Body of pancreas (tissue), 4 donors: ENCODE measurements around the gene IQCE. TPM values are rescaled to one million over a fixed set of nuclear protein-coding genes. Genes with fewer than 3 reads are reported as not detected.
"Not testable (repeated sequence)": the region's sequence is repeated elsewhere in the genome, so short reads cannot be mapped to it uniquely, and the experiment has no call there.

Source experiments
- ATAC-seq: fragments of 150-250 bp; one replicate; pipeline ENCODE4 v1.9.1; 2016
- DNase-seq, 4 donors: peaks; one replicate each; pipeline ENCODE4 v3.0.0-alpha.2; 2019
- H3K27ac ChIP-seq, 4 donors: fragments of 200-600 bp; sonication (generic); 1 replicate in 3 of 4; 2 replicates in 1 of 4; pipeline versions ENCODE4 v1.5.1 to v1.6.1; 2016 to 2019; ENCODE audit warnings: mild to moderate bottlenecking in 1 of 4, mixed read lengths in 1 of 4, moderate library complexity in 1 of 4
- H3K27me3 ChIP-seq, 2 donors: fragments of 200-600 bp; sonication (generic); one replicate each; pipeline ENCODE4 v1.6.0; 2016; ENCODE audit warnings: mild to moderate bottlenecking in 1 of 2
- H3K36me3 ChIP-seq, 2 donors: fragments of 200-600 bp; sonication (generic); replicated peaks in 1 of 2; 2 replicates each; pipeline ENCODE4 v1.5.1; 2016; ENCODE audit warnings: low read depth in 2 of 2; ENCODE audit not compliant: insufficient read depth in 1 of 2
- H3K4me1 ChIP-seq: fragments of 200-600 bp; sonication (generic); one replicate; pipeline ENCODE4 v1.6.0; 2016
- H3K4me3 ChIP-seq, 2 donors: fragments of 200-600 bp; sonication (generic); 1 replicate in 1 of 2; 2 replicates in 1 of 2; pipeline ENCODE4 v1.5.1; 2016 to 2019
- H3K9me3 ChIP-seq, 3 donors: fragments of 200-600 bp; sonication (generic); 1 replicate in 2 of 3; 2 replicates in 1 of 3; pipeline ENCODE4 v1.5.1; 2016
- POLR2A ChIP-seq, 3 donors: fragments of 450-650 bp; IDR thresholded peaks; one replicate each; pipeline ENCODE4 v1.6.1; 2016; ENCODE audit warnings: antibody characterized with exemption in 3 of 3, mild to moderate bottlenecking in 2 of 3
- WGBS, 2 donors: methylation state at CpG; one replicate each; pipeline ENCODE4 v1.1.5; 2017; 5-methylcytosine and 5-hydroxymethylcytosine counted together
- intact Hi-C: fragments of 100-400 bp; cut with DNase I; formaldehyde crosslinking; loops from one replicate; pipeline ENCODE4 v1.15.1; 2023
- total RNA-seq, 2 donors: library from RNA; depleted of rRNA; stranded (reverse); fragments of >200 nt; gene quantifications; one replicate each; pipeline ENCODE4 v1.1.0, GENCODE V29; 2016
- TF ChIP-seq, protein P1 (sequence below), 7 experiments: fragments of 450-650 bp in 4 of 7; fragments of 200-600 bp in 3 of 7; sonication (generic) in 3 of 7; IDR thresholded peaks; one replicate each; pipeline ENCODE4 v1.5.1; 2016 to 2019; ENCODE audit warnings: antibody characterized with exemption in 7 of 7

IQCE gene
- total RNA-seq, 2 donors from 2014 or later, result 7.8 to 73.2 TPM

DNA sequence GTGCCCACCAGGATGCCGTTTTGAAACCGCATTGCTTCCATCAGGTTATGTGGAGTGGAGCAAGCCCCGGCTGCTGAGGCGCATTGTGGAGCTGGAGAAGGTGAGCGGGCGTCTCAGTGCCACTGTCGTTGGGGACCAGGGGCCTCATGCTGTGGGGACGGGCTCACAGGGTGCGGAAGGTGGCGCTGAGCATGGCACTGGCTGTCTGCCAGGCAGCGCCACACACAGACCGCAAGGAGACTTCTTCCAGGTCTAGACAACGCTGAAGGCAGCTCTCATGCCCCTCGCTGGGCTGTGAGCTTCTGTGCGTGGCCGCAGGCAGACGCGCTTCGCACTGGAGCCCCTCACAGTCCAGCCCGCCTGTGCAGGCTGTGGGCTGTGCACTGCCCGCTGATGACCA is 29.0 kb downstream of the IQCE start:
- DNase-seq, result no peak
- ATAC-seq, result no peak
- H3K27me3 ChIP-seq, result no peaks in the 10 kb centered on the region
- WGBS, 2 donors, result 92 to 95% methylated on average over 6 to 20 of the region's 21 CpGs
- intact Hi-C loops, result no loop called here
- H3K36me3 ChIP-seq, result peaks cover 3 to 7% of the 10 kb centered on the region in 2 donors
- H3K9me3 ChIP-seq, result no peaks in the 10 kb centered on the region
- H3K4me1 ChIP-seq, result no peaks in the 10 kb centered on the region
- H3K27ac ChIP-seq, result no peak overlapping the region
- TF ChIP-seq, protein P1, sequence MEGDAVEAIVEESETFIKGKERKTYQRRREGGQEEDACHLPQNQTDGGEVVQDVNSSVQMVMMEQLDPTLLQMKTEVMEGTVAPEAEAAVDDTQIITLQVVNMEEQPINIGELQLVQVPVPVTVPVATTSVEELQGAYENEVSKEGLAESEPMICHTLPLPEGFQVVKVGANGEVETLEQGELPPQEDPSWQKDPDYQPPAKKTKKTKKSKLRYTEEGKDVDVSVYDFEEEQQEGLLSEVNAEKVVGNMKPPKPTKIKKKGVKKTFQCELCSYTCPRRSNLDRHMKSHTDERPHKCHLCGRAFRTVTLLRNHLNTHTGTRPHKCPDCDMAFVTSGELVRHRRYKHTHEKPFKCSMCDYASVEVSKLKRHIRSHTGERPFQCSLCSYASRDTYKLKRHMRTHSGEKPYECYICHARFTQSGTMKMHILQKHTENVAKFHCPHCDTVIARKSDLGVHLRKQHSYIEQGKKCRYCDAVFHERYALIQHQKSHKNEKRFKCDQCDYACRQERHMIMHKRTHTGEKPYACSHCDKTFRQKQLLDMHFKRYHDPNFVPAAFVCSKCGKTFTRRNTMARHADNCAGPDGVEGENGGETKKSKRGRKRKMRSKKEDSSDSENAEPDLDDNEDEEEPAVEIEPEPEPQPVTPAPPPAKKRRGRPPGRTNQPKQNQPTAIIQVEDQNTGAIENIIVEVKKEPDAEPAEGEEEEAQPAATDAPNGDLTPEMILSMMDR (IDR thresholded peaks at IDR 0.05), result no peak
- TF ChIP-seq POLR2A (IDR thresholded peaks at IDR 0.05), result no peak
- no peak overlapping the region for H3K4me3 ChIP-seq

GRCh38 chr7:2589341-2589740 is 30.6 kb downstream of the IQCE start:
- peaks cover 10 to 12% of the 10 kb centered on the region in 2 donors for H3K36me3 ChIP-seq
- H3K27me3 ChIP-seq, result no peaks in the 10 kb centered on the region
- H3K4me3 ChIP-seq, result no peak overlapping the region
- no peaks in the 10 kb centered on the region for H3K4me1 ChIP-seq
- DNase-seq, result no peak
- TF ChIP-seq, protein P1 (IDR thresholded peaks at IDR 0.05), result no peak
- TF ChIP-seq POLR2A (IDR thresholded peaks at IDR 0.05), result no peak
- intact Hi-C loops, result no loop called here
- no peak overlapping the region for H3K27ac ChIP-seq
- H3K9me3 ChIP-seq, result no peaks in the 10 kb centered on the region
- WGBS, 2 donors, result 93% methylated on average over 16 of the region's 16 CpGs
- no peak for ATAC-seq

DNA sequence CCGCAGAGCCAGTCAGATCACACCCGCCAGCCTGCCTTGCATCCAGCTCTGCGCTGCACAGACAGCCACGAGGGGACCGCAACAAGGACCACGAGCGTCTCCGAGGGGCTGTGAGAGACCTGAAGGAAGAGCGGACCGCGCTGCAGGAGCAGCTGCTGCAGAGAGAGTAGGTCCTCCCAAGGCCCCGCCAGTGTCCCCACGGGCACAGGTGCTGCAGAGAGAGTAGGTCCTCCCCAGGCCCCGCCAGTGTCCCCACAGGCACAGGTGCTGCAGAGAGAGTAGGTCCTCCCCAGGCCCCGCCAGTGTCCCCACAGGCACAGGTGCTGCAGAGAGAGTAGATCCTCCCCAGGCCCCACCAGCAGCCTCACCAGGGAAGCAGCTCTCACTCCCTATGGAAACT is 31.2 kb downstream of the IQCE start:
- WGBS, 2 donors, result 93 to 98% methylated on average over 8 to 15 of the region's 15 CpGs
- intact Hi-C loops, H3K27ac ChIP-seq, H3K27me3 ChIP-seq, ATAC-seq, H3K9me3 ChIP-seq, DNase-seq, H3K4me3 ChIP-seq, H3K4me1 ChIP-seq: not testable (repeated sequence)
- peaks cover 10 to 12% of the 10 kb centered on the region in 2 donors for H3K36me3 ChIP-seq

GRCh38 chr7:2592375-2592865 is 33.6 kb downstream of the IQCE start:
- Histone ChIP-seq H3K4me1 (no peaks in the 10 kb centered on the region), H3K9me3 (no peaks in the 10 kb centered on the region), H3K27ac (no peak overlapping the region), H3K4me3 (no peak overlapping the region), H3K36me3 (peaks cover 10 to 18% of the 10 kb centered on the region in 2 donors), H3K27me3 (no peaks in the 10 kb centered on the region)
- intact Hi-C loops, result no loop called here
- 93 to 96% methylated on average over 19 to 23 of the region's 23 CpGs for WGBS, 2 donors
- no peak for TF ChIP-seq POLR2A (IDR thresholded peaks at IDR 0.05)
- TF ChIP-seq, protein P1 (IDR thresholded peaks at IDR 0.05), result no peak
- no peak for ATAC-seq
- no peak for DNase-seq

DNA sequence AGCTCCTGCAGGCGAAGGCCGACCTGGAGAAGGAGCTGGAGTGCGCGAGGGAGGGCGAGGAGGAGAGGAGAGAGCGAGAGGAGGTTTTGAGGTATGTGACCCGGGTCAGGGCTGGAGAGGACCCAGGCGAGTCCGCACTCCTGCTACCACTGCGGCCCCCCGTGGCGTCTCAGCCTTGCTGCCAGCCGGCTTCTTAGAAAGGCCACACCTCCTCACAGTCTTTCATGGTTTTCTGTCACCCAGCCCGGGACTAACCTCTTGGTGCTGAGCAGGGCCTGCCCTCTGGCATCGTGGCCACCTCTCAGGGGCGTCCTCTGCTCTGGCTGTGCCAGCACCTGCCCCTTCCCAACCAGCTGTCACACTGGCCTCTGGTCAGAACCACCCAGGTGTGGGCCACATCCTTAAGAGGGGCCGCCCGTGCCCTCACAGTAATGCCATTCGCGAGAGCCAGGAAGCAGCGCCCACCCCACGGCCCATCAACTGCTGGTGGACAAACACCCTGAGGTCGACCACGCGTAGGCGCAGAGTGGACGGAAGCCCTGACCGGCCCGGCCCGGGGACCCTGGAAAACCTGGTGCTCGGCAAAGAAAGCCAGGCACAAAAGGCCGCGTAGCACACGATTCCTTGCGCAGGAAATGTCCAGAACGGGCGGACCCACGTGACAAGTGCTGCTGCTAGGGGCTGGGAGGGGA is 34.4 kb downstream of the IQCE start:
- WGBS, 2 donors, result 94 to 95% methylated on average over 34 to 38 of the region's 38 CpGs
- Histone ChIP-seq H3K27ac (no peak overlapping the region), H3K4me3 (no peak overlapping the region), H3K4me1 (no peaks in the 10 kb centered on the region), H3K9me3 (no peaks in the 10 kb centered on the region), H3K36me3 (peaks cover 10 to 18% of the 10 kb centered on the region in 2 donors), H3K27me3 (no peaks in the 10 kb centered on the region)
- intact Hi-C loops, result no loop called here
- DNase-seq (no peak), ATAC-seq (no peak)
- no peak for TF ChIP-seq POLR2A (IDR thresholded peaks at IDR 0.05)

DNA sequence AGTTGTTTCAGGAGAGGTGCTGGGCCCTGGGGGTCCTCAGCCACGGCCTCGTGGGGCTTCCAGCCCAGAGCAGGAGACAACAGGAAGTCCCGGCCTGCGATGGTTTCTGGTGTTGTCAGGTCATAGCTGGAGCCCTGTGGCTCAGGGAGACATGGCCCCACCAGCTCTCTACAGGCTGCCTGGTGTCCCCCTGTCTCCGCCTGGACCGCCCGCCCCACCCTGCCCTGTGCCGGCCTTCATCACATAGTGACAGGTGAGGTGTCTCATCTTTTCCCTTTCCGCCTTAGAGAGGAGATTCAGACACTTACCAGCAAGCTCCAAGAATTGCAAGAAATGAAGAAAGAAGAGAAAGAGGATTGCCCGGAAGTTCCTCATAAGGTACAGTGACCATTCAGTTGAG is 35.8 kb downstream of the IQCE start:
- H3K4me1 ChIP-seq, result no peaks in the 10 kb centered on the region
- H3K27me3 ChIP-seq, result no peaks in the 10 kb centered on the region
- no peaks in the 10 kb centered on the region for H3K9me3 ChIP-seq
- peaks cover 10 to 24% of the 10 kb centered on the region in 2 donors for H3K36me3 ChIP-seq
- DNase-seq (no peak), ATAC-seq (no peak)
- WGBS, 2 donors, result 92 to 95% methylated on average over 10 of the region's 10 CpGs
- no peak for TF ChIP-seq POLR2A (IDR thresholded peaks at IDR 0.05)
- TF ChIP-seq, protein P1 (IDR thresholded peaks at IDR 0.05), result no peak
- intact Hi-C loops, result no loop called here
- H3K4me3 ChIP-seq, result no peak overlapping the region
- no peak overlapping the region for H3K27ac ChIP-seq
